Measurements from ENCODE around the gene UMODL1. TPM values are rescaled to one million over a fixed set of nuclear protein-coding genes. Genes with fewer than 3 reads are reported as not detected.

The UMODL1 gene
- total and polyA plus RNA-seq, 3 donors from 2014 or later, result 1.7 to 7.8 (median 6.8) TPM

- intact Hi-C loops (cut with DNase I; ENCODE audit: low total_unique reads), result no loop called here
- no peak overlapping the region for H3K27ac ChIP-seq
- H3K27me3 ChIP-seq, result no peaks in the 10 kb centered on the region
- 93 to 97% methylated on average over 6 of the region's 6 CpGs for WGBS, 2 donors
- no peak for TF ChIP-seq CTCF (IDR thresholded peaks at IDR 0.05)
- TF ChIP-seq POLR2A (IDR thresholded peaks at IDR 0.05), result no peak
- H3K9me3 ChIP-seq, result no peaks in the 10 kb centered on the region
- H3K36me3 ChIP-seq (ENCODE audit: low read depth, missing control alignments), result no peaks in the 10 kb centered on the region
- no peak overlapping the region for H3K4me3 ChIP-seq
- H3K4me1 ChIP-seq, result no peaks in the 10 kb centered on the region
- DNase-seq, result no peak
Observed at GRCh38 chr21:42083361-42083690, 12.2 kb downstream of the UMODL1 start.

GRCh38 chr21:42084079-42084478, 13.0 kb downstream of the UMODL1 start:
- no peak for DNase-seq
- Histone ChIP-seq H3K4me1 (peaks cover 3% of the 10 kb centered on the region), H3K27me3 (no peaks in the 10 kb centered on the region), H3K27ac (no peak overlapping the region), H3K4me3 (no peak overlapping the region), H3K9me3 (no peaks in the 10 kb centered on the region), H3K36me3 (ENCODE audit: low read depth, missing control alignments) (no peaks in the 10 kb centered on the region)
- intact Hi-C loops (cut with DNase I; ENCODE audit: low total_unique reads), result no loop called here
- no peak for TF ChIP-seq CTCF (IDR thresholded peaks at IDR 0.05)
- no peak for TF ChIP-seq POLR2A (IDR thresholded peaks at IDR 0.05)
- WGBS, 2 donors, result 91% methylated on average over 12 of the region's 12 CpGs

GRCh38 chr21:42085246-42086077, 14.3 kb downstream of the UMODL1 start:
- intact Hi-C loops (cut with DNase I; ENCODE audit: low total_unique reads), result no loop called here
- no peak overlapping the region for H3K4me3 ChIP-seq
- no peak for DNase-seq
- H3K27me3 ChIP-seq, result no peaks in the 10 kb centered on the region
- peaks cover 3% of the 10 kb centered on the region for H3K4me1 ChIP-seq
- no peaks in the 10 kb centered on the region for H3K9me3 ChIP-seq
- H3K27ac ChIP-seq, result no peak overlapping the region
- TF ChIP-seq POLR2A (IDR thresholded peaks at IDR 0.05), result no peak
- 92 to 96% methylated on average over 9 to 16 of the region's 16 CpGs for WGBS, 2 donors
- H3K36me3 ChIP-seq (ENCODE audit: low read depth, missing control alignments), result no peaks in the 10 kb centered on the region

- WGBS, 2 donors, result 85 to 90% methylated on average over 7 of the region's 7 CpGs
- peaks cover 3% of the 10 kb centered on the region for H3K4me1 ChIP-seq
- no peaks in the 10 kb centered on the region for H3K27me3 ChIP-seq
- no peak overlapping the region for H3K4me3 ChIP-seq
- H3K27ac ChIP-seq, result no peak overlapping the region
- intact Hi-C loops (cut with DNase I; ENCODE audit: low total_unique reads), result no loop called here
- no peaks in the 10 kb centered on the region for H3K9me3 ChIP-seq
- TF ChIP-seq POLR2A (IDR thresholded peaks at IDR 0.05) (no peak), CTCF (IDR thresholded peaks at IDR 0.05) (no peak)
- no peaks in the 10 kb centered on the region for H3K36me3 ChIP-seq (ENCODE audit: low read depth, missing control alignments)
- DNase-seq, result no peak
Observed at GRCh38 chr21:42086969-42087368, 15.9 kb downstream of the UMODL1 start.

GRCh38 chr21:42088148-42088547, 17.0 kb downstream of the UMODL1 start:
- no peaks in the 10 kb centered on the region for H3K36me3 ChIP-seq (ENCODE audit: low read depth, missing control alignments)
- 89 to 93% methylated on average over 13 to 14 of the region's 14 CpGs for WGBS, 2 donors
- no peak for DNase-seq
- H3K27me3 ChIP-seq, result no peaks in the 10 kb centered on the region
- no peak overlapping the region for H3K27ac ChIP-seq
- TF ChIP-seq POLR2A (IDR thresholded peaks at IDR 0.05) (no peak), CTCF (IDR thresholded peaks at IDR 0.05) (no peak)
- H3K4me3 ChIP-seq, result no peak overlapping the region
- intact Hi-C loops (cut with DNase I; ENCODE audit: low total_unique reads), result no loop called here
- no peaks in the 10 kb centered on the region for H3K9me3 ChIP-seq
- peaks cover 3% of the 10 kb centered on the region for H3K4me1 ChIP-seq

All from testis (tissue), 3 donors.